ENCODE measurements around the gene PCDHGA3. TPM values are rescaled to one million over a fixed set of nuclear protein-coding genes. Genes with fewer than 3 reads are reported as not detected.
"Not testable (repeated sequence)": the region's sequence is repeated elsewhere in the genome, so short reads cannot be mapped to it uniquely, and the experiment has no call there.

The PCDHGA3 gene
- total RNA-seq, 1 donor from 2014 or later, result not detected

DNA sequence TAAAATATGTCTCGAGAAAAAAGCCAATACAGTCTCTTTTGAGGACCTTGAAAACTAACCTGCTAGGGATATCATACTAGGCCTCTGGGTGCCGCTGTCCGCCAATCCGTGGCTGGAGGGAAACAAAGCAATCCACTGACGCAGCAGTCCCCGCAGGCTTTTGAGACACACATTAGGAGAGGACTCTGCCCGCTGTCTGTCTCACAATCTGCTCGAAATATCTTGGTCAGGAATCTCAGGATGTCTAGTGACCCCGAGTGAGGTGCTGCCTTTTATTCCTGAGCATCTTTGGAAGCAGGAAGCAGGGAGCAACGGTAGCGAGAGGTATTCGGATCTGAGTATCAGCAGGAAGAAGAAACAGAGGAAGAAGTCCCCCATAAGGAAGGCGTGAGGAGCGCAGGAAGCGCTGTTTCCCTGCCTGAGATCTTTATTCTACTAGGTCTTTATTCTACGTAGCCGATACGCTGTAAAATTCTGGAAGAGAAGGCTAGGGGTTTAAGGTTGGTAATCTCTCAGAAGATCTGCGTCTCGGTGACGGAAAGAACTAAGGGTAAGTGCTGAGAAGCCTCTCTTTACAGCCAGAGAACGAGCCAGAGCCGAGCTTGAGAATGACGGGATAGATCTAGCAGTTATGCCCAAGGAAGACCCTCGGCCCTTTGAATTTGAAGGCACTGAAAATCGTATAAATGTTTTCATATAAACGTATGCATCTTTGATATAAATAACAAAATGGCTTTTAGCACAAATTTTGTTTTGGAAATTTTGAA is 17.4 kb upstream of the PCDHGA3 start:
- TF ChIP-seq, protein P1, sequence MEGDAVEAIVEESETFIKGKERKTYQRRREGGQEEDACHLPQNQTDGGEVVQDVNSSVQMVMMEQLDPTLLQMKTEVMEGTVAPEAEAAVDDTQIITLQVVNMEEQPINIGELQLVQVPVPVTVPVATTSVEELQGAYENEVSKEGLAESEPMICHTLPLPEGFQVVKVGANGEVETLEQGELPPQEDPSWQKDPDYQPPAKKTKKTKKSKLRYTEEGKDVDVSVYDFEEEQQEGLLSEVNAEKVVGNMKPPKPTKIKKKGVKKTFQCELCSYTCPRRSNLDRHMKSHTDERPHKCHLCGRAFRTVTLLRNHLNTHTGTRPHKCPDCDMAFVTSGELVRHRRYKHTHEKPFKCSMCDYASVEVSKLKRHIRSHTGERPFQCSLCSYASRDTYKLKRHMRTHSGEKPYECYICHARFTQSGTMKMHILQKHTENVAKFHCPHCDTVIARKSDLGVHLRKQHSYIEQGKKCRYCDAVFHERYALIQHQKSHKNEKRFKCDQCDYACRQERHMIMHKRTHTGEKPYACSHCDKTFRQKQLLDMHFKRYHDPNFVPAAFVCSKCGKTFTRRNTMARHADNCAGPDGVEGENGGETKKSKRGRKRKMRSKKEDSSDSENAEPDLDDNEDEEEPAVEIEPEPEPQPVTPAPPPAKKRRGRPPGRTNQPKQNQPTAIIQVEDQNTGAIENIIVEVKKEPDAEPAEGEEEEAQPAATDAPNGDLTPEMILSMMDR (IDR thresholded peaks at IDR 0.05), result peak; percentile 13
- H3K27ac Mint-ChIP-seq (ENCODE audit: unreplicated experiment), result no peak overlapping the region
- H3K4me3 Mint-ChIP-seq (ENCODE audit: unreplicated experiment), result no peak overlapping the region
- no peak for DNase-seq (ENCODE audit: extremely low spot score, unreplicated experiment)
- peaks cover 29% of the 10 kb centered on the region for H3K9me3 Mint-ChIP-seq (ENCODE audit: unreplicated experiment)
- no peaks in the 10 kb centered on the region for H3K4me1 Mint-ChIP-seq (ENCODE audit: unreplicated experiment)
- H3K27me3 Mint-ChIP-seq (ENCODE audit: unreplicated experiment), result no peaks in the 10 kb centered on the region
- H3K36me3 Mint-ChIP-seq (ENCODE audit: unreplicated experiment), result peaks cover 6% of the 10 kb centered on the region

DNA sequence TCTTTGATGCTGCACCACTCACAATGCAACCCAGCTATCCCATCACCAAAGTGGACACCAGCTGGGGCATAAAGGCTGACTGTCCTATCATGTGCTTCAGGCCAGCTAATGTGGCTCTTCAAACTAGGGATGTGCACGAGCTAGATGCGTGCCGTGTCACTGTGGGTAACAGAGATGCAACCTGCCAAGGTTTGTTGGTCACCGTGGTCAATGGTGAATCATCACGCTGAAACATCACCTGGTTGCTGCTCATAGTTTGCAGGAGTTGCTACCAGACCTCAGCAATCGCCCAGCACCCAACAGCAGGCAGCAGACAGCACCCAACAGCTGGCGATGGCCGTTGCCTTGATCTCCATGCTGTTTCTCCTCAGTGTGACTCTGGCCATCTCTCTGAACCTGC is 15.4 kb upstream of the PCDHGA3 start:
- Mint-ChIP-seq H3K36me3 (ENCODE audit: unreplicated experiment) (no peaks in the 10 kb centered on the region), H3K4me1 (ENCODE audit: unreplicated experiment) (no peaks in the 10 kb centered on the region), H3K27ac (ENCODE audit: unreplicated experiment) (no peak overlapping the region), H3K9me3 (ENCODE audit: unreplicated experiment) (peaks cover 25% of the 10 kb centered on the region), H3K27me3 (ENCODE audit: unreplicated experiment) (no peaks in the 10 kb centered on the region), H3K4me3 (ENCODE audit: unreplicated experiment) (no peak overlapping the region)
- no peak for DNase-seq (ENCODE audit: extremely low spot score, unreplicated experiment)
- TF ChIP-seq, protein P1 (IDR thresholded peaks at IDR 0.05), result no peak

DNA sequence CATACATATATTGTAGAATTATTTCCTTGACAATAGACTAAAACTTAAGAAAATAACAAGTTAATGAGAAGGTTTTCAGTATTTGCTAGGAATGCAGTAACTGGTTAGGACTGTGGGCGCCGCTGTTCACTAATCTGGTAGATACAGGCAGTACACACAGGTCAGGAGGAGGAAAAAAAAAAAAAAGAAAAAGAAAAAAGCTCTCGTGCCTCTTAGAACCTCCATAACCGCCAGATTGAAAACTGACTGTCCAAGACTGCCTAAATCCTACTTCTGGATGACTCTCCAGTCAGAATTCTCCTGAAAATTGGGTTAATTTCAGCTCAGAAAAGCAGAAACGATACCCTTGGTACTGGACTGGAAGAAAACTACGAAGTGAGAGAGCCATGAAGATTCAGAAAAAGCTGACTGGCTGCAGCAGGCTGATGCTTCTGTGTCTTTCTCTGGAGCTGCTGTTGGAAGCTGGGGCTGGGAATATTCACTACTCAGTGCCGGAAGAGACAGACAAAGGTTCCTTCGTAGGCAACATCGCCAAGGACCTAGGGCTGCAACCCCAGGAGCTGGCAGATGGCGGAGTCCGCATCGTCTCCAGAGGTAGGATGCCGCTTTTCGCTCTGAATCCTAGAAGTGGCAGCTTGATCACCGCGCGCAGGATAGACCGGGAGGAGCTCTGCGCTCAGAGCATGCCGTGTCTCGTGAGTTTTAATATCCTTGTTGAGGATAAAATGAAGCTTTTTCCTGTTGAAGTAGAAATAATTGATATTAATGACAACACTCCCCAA is 13.1 kb upstream of the PCDHGA3 start, which contains the start of gene PCDHGA1:
PCDHGA1 (plus strand) TSS at position 216 of the 782 bp plus-strand sequence.
- TF ChIP-seq, protein P1 (IDR thresholded peaks at IDR 0.05), result no peak
- Mint-ChIP-seq H3K4me1 (ENCODE audit: unreplicated experiment) (no peaks in the 10 kb centered on the region), H3K9me3 (ENCODE audit: unreplicated experiment) (peaks cover 30% of the 10 kb centered on the region), H3K36me3 (ENCODE audit: unreplicated experiment) (no peaks in the 10 kb centered on the region), H3K27me3 (ENCODE audit: unreplicated experiment) (peaks cover 1% of the 10 kb centered on the region), H3K4me3 (ENCODE audit: unreplicated experiment) (no peak within 1 kb of the TSS), H3K27ac (ENCODE audit: unreplicated experiment) (no peak within 1 kb of the TSS)
- DNase-seq (ENCODE audit: extremely low spot score, unreplicated experiment), result no peak

DNA sequence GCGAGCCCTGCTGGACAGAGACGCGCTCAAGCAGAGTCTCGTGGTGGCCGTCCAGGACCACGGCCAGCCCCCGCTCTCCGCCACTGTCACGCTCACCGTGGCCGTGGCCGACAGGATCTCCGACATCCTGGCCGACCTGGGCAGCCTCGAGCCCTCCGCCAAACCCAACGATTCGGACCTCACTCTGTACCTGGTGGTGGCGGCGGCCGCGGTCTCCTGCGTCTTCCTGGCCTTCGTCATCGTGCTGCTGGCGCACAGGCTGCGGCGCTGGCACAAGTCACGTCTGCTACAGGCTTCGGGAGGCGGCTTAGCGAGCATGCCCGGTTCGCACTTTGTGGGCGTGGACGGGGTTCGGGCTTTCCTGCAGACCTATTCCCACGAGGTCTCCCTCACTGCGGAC is 11.1 kb upstream of the PCDHGA3 start:
- peaks cover 42% of the 10 kb centered on the region for H3K9me3 Mint-ChIP-seq (ENCODE audit: unreplicated experiment)
- H3K27ac Mint-ChIP-seq (ENCODE audit: unreplicated experiment); H3K27me3 Mint-ChIP-seq (ENCODE audit: unreplicated experiment); H3K36me3 Mint-ChIP-seq (ENCODE audit: unreplicated experiment); H3K4me1 Mint-ChIP-seq (ENCODE audit: unreplicated experiment); H3K4me3 Mint-ChIP-seq (ENCODE audit: unreplicated experiment); DNase-seq (ENCODE audit: extremely low spot score, unreplicated experiment): not testable (repeated sequence)

DNA sequence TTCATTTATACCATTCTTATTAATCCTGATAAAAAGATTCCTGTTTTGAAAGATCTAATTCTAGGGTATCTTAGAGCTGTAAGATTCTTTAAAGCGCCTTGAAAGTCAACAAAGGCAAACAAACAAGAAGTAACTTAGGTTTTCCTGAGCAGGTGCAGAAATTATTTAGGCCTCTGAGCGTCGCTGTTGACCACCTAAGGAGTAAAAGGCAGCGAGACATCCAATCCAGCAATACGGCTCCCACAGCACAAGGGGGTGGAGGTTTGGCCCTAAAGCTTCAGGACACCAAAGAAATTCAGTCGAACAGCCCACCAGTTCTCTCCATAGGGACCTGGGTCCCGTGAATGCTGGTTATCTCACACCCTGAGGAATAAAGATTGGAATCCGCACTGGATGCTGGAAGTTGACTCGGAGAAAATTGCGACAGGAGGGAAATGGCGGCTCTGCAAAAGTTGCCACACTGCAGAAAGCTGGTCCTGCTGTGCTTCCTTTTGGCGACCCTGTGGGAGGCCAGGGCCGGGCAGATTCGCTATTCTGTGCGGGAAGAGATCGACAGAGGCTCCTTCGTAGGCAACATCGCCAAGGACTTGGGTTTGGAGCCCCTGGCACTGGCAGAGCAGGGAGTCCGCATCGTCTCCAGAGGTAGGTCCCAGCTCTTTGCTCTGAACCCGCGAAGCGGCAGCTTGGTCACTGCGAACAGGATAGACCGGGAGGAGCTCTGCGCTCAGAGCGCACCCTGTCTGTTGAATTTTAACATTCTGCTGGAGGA is 4.9 kb upstream of the PCDHGA3 start, which contains the start of gene PCDHGA2:
PCDHGA2 (plus strand) TSS at position 223 of the 769 bp plus-strand sequence.
- H3K36me3 Mint-ChIP-seq (ENCODE audit: unreplicated experiment), result no peaks in the 10 kb centered on the region
- TF ChIP-seq, protein P1 (IDR thresholded peaks at IDR 0.05), result no peak
- H3K27ac Mint-ChIP-seq (ENCODE audit: unreplicated experiment), result no peak within 1 kb of the TSS
- no peak within 1 kb of the TSS for H3K4me3 Mint-ChIP-seq (ENCODE audit: unreplicated experiment)
- peaks cover 51% of the 10 kb centered on the region for H3K9me3 Mint-ChIP-seq (ENCODE audit: unreplicated experiment)
- H3K27me3 Mint-ChIP-seq (ENCODE audit: unreplicated experiment), result peaks cover 2% of the 10 kb centered on the region
- H3K4me1 Mint-ChIP-seq (ENCODE audit: unreplicated experiment), result no peaks in the 10 kb centered on the region
- no peak for DNase-seq (ENCODE audit: extremely low spot score, unreplicated experiment)

DNA sequence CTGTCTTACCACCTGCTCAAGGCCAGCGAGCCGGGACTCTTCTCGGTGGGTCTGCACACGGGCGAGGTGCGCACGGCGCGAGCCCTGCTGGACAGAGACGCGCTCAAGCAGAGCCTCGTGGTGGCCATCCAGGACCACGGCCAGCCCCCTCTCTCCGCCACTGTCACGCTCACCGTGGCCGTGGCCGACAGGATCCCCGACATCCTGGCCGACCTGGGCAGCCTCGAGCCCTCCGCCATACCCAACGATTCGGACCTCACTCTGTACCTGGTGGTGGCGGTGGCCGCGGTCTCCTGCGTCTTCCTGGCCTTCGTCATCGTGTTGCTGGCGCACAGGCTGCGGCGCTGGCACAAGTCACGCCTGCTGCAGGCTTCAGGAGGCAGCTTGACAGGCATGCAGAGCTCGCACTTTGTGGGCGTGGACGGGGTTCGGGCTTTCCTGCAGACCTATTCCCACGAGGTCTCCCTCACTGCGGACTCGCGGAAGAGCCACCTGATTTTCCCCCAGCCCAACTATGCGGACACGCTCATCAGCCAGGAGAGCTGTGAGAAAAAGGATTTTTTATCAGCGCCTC is 2.8 kb upstream of the PCDHGA3 start:
- DNase-seq (ENCODE audit: extremely low spot score, unreplicated experiment); H3K4me1 Mint-ChIP-seq (ENCODE audit: unreplicated experiment); H3K36me3 Mint-ChIP-seq (ENCODE audit: unreplicated experiment); H3K27ac Mint-ChIP-seq (ENCODE audit: unreplicated experiment); H3K4me3 Mint-ChIP-seq (ENCODE audit: unreplicated experiment); H3K27me3 Mint-ChIP-seq (ENCODE audit: unreplicated experiment): not testable (repeated sequence)
- H3K9me3 Mint-ChIP-seq (ENCODE audit: unreplicated experiment), result peaks cover 44% of the 10 kb centered on the region

All from osteocyte (in vitro differentiated cells).